NCI-H226 (cell line): Measurements from ENCODE around the gene DTNB.
A peak's percentile ranks its signal among the peaks of the same experiment; 100 is the strongest.
"Not testable (repeated sequence)": the region's sequence is repeated elsewhere in the genome, so short reads cannot be mapped to it uniquely, and the experiment has no call there.

Experiments
- DNase-seq: peaks from one replicate; pipeline ENCODE4 v3.0.0-alpha.2; 2015

Gene DTNB

DNA sequence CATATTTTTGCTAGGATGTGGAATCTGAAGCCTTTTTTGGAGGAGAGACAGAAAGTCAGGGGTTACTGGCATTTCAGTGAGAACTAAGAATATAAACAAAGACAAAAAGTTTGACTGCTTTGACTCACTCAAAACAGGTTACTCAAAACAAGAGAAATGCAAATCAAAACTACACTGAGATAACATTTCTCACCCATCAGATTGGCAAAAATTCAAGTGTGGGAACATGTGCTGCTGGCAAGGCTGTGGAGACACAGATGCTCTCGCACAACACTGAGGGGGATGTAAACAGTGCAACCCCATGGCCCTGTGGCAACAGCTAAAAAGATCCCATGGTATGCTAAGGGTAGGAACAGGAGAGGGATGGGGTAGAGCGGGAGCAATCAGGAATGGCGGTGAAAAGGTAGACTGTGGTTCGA, 86.6 kb downstream of the DTNB start:
- DNase-seq, result no peak

DNA sequence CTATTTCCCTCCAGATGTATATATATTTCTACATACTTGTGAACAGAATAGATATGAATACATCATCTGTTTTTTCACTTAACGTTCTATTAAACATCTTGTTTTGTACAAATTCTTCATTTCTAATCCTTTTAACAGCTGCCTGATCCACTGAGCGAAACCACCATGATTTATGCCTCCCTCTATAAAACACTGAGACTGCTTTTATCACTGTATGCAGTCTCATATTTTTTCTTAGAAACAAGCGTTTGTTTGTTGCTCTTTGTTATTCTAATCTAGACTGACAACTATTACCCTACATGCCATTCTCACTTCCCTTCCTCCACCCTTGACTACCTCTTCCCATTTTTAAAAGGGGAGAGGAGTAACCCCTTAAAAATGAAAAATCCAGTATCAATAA, 88.2 kb downstream of the DTNB start:
- DNase-seq, result no peak

DNA sequence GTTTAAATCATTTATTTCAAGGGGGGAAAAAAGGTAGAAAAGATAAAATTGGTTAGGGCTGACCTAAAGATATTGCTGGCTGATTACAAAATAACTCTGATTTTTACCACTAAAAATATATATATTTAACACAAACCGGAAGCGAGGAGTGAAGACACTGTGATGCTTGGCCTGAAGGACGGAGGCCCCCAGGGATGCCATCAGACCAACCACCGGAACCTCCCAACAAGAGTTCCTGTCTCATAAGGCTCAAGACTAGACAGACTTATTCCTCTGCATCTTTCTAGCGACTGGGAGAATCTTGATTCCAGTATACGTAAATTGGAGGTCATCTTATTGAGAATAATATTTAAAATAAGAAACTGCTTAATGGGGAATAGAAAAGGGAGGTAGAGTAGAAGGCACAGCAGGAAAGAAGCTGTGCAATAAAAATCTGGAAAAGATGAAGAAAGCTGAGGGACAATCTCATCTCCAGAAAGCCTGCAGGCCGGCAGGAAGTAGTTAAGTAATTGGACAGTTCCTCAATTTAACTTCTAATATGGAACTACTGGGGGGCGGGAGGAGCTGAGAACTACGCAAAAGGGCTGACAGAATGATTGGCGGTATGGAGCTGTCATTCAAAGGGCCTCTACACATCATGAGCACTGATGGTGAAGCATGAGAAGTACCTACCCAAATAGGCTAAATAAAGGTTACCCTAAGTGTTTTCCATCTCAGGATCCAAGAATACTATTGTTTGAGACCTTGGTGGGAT, 91.1 kb downstream of the DTNB start:
- DNase-seq, result no peak

DNA sequence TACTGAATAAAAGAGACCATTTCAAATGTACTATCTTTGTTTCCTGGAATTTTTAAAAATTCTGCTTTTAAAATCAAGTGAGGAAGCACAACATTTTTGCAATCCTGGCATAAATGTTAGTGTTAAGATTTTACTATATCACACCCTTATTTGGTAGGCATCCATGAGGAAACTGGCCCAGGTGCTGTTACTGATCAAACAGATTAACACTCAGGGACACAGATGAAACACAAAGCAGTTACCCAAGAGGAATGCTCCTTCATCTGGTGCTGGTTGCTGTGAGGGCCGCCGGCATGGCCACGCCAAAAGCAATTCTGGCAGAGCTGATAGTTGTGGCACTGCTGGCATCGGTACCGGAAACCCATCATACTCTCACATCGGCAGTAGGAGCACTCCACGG, 96.8 kb downstream of the DTNB start:
- no peak for DNase-seq

DNA sequence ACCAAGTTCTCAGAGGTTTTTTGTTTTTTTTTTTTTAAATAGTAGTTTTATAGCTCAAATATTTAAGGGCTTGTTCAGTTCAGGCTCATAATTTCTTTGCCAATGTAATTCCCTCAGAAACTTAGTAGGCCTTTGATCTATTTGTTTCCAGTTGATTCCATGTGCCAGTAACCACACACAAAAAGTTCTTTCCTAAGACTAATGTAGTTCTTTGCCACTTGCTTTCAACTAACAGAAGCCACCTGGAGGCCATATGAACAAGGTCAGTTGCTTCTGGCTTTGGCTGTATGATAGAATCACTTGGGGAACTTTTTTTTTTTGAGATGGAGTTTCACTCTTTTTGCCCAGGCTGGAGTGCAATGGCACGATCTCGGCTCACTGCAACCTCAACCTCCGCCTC, 100.7 kb downstream of the DTNB start:
- no peak for DNase-seq

DNA sequence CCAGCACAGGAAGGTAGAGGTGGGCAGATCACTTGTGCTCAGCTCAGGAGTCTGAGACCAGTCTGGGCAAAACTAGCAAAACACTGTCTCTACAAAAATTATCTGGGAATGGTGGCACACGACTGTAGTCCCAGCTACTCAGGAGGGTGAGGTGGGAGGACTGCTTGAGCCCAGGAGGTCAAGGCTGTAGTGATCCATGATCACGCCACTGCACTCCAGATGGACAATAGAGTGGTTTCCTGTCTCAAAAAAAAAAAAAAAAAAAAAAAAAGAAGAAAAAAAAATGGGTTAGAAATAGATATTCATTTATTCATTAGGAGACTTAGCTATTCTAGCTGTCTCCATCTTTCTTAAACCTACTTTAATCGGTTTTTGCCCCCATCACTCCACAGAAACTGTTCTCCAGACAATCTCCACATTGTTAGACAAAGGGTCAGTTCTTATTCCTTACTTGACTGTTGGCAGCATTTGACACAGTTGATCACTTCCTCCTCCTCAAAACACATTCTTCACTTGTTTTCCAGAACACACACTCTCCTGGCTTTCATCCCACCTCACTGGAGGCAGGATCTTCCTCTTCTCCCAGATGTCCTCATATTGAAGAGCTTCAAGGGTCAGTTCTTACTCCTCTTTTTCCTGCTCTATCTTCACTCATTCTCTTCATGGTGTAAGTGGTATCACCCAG, 103.1 kb downstream of the DTNB start:
- no peak for DNase-seq

DNA sequence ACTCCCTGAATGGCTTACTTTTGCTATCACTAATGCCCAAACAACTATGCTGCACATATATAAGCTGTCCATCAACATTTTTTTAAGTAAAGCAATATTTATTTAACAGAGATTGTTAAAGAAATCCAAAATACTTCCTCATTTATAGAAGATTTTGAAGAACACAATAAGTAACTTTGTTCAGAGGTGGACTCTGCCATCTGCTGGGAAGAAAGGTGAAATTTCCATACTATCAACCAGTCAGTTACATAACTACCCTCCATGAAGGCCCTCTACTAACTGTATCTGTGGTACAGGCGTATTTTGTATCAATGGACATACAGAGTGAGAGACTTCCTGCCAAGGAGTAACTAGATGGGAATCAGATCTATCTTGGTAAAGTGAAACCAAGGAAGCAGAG, 106.0 kb downstream of the DTNB start:
- DNase-seq, result peak; percentile 29

DNA sequence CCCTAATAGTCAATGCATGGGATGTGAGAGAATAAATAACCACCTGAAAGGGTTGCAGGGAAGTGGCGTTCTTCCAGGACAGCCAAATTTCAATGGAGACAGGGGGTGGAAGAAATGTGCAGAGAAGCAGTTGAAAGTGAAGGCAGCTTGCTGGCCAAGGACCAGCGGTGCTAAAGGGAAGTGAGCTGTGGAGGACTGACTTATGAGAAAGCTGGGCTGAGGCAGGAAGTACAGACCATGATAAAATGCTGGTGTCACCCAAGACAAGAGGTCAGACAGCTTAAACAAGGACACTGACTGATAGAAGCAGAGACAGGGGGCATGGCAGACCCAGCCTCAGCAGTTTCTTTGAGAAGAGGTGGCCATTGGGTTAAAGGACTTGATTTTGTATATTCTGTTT, 106.7 kb downstream of the DTNB start:
- DNase-seq, result no peak

DNA sequence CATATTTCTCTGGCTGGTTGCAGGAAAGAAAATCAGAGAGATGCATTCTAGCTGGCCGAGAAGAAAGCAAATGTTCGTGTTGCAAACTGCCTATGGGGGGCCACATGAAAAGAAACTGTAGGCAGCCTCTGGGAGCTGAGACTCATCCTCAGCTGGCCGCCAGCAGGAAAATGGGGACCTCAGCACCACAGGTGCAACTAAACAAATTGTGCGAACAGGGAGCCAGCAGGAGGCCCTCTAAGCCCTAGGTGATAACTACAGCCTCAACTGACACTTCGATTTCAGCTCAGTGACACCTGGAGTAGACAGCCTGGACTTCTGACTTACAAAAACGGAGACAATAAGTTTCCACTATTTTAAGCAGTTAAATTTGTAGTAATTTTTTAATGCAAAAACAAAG, 107.3 kb downstream of the DTNB start:
- no peak for DNase-seq

DNA sequence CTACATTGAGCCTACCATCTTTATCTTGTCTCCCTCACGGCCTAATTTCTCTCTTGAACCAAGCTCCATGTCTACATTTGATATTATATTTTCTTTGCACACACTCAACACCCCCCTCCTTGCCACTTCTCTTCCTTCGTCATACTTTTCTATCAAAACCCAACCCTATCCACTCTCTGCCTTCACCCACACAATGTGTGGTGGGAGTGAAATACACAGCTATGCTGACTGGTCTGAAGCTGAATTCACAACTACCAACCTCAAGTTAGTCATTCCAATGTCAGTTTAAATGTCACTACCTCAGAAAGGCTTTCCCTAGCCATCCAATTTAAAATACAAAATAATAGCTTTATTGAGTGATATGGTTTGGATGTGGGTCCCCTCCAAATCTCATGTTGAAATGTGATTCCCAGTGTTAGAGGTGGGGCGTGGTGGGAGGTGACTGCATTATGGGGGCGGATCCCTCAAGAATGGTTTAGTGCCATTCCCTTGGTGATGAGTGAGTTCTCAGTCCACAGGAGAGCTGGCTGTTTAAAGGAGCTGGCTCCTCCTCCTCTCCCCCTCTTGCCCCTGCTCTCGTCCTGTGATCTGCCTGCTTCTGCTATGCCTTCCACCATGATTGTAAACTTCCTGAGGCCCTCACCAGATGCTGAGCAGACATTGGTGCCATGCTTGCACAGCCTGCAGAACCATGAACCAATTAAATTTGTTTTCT, 112.1 kb downstream of the DTNB start:
- DNase-seq, result no peak

DNA sequence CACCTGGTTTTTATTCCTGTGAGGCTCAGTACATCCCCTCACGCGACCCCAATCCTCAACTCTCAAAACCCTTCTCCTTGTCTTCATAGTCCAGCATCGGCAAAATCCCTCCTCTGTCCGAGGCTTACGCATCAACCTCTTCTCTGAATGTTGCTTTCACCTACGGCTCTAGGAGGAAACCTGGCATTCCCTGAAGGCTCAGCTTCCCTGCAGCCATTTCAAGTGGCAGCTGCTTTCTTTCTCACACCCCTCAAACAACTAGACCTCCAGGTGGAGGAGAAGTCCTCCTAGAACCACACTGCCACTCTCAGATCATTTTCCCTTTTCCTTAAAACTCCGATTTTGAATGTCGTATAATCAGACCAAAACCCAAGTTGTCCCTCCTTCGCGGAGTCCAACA, 114.2 kb downstream of the DTNB start:
- no peak for DNase-seq

DNA sequence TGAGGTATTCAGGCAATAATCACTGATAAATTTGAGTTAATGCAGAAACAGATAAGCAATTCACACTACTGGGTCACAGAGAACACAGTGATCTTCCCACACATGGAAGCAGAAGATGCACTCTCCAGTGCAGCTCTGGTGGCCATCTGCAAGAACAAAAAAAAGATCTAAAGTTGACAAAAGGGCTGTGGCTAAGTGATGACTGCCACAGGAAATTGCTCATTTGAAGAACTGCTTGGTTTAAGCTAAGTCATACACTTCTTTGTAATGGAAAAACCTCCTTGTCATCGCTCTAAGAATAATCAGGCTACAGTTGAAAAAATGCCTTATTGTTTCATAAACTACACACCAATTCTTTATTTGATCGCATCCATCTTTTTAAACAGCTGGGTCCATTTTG, 115.1 kb downstream of the DTNB start:
- DNase-seq, result peak; percentile 28

DNA sequence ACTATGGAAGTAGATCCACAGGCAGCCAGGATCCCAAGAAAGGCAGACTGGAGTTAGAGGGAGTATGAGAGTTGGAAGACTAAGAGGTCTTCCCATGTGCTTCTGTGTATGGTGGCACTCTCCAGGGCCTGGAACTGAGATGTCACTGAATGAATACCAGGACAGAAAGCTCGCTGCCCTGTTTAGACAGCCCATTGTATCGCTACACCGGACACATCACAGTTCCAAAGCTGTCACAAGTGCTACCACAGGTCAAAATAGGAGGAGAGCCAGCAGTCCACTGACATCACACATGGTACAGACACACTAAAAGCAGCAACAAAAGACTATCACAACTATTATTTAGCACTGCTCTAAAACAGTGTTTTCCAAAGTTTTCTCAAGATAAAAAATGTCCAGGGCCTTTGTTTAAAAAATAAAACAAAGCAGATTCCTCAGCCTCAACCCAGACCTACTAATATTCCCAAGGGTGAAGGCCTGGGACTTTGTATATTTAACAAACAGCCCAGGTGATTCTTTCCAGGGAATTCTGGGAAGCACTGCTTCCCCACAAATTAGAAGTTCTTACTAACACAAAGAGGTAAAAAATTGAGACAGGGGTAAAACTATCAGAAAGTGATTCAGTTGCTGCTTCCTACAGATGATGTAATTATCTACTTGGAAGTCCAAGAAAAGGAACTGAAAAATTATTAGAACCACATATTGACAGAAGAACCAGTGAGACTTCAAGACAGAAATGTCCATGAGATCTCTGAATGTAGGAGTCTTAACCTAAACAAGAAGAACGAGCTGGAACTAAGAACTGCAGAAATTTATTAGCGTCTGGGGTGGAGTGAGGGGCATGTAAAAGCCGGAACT, 116.0 kb downstream of the DTNB start:
- no peak for DNase-seq

DNA sequence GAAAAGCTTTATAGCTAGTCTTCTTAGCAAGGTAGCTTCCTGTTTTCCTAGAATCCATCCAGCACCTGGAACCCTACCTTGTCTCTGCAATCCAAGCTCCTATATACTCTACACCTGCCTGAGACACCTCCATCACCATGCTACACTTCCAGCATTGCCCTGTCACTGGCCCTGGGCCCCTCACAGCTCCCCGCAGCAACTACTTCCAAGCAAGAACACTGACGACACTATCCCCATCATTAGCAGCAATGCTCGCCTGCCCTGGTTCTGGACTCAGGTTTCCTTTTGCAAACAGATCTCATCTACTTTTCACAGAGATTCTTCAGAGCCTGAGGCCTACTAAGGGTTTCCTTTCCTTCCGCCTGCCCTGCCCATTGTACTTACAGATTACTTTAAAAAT, 121.1 kb downstream of the DTNB start:
- no peak for DNase-seq

DNA sequence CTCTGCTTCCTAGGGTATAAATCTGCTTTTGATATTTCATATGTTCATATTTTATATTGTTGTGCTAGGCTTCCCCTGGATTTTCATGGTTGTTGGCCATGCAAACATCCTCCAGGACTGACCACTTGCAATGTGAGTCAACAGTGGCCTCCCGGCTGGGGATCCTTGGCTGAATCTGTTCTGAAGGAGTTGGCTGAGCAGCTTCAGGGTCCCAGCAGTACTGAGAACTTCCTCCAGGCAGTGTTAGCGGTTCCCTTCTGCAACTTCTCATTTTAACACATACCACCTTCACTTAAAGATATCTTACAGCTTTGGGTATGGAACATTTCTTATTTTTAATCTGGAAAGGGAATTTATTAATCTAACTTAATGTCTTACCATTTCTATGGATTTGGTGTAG, 122.1 kb downstream of the DTNB start:
- DNase-seq, result no peak

DNA sequence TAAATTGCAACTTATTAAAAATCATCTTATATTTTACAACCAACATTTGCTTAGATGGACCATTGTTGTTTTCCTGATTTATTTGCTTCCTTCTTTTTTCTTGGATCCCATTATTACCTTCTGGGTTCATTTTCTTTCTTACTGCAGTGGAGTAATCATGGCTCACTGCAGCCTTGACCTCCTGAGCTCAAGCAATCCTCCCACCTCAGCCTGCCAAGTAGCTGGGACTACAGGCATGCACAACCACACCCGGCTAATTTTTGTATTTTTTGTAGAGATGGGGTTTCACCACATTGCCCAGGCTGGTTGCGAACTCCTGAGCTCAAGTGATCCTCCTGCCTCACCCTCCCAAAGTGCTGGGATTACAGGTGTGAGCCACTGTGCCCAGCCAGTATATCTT, 123.8 kb downstream of the DTNB start:
- not testable (repeated sequence) for DNase-seq

DNA sequence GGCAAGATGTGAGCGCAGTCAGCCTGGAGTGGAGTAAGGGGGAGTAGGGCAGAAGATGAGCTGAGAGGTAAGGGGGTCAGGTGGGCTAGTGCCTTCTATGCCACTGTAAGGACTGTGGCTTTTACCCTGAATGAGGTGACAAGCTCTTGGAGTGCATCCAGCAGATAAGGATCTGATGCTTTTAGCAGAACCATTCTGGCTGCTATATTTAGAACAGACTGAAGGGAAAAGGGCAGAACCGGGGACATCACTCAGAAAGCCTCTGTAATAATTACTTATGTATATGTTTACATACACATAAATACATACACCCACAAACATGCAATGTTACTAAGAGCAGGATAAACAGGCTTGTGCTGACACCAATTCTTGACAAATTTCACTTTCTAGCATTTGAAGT, 124.8 kb downstream of the DTNB start:
- no peak for DNase-seq

DNA sequence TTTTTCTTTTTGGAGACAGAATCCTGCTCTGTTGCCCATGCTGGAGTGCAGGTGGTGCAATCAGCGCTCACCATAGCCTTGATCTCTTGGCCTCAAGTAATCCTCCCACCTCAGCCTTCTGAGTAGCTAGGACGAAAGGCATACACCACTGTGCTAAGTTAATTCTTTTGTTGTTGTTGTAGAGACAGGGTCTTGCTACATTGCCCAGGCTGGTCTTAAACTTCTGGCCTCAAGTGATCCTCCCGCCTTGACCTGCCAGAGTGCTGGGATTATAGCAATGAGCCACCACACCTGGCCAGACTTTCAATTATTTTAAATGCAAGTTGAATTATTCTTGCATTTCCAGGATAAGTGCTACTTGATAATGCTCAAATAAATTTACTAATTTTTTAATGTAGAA, 126.5 kb downstream of the DTNB start:
- no peak for DNase-seq

DNA sequence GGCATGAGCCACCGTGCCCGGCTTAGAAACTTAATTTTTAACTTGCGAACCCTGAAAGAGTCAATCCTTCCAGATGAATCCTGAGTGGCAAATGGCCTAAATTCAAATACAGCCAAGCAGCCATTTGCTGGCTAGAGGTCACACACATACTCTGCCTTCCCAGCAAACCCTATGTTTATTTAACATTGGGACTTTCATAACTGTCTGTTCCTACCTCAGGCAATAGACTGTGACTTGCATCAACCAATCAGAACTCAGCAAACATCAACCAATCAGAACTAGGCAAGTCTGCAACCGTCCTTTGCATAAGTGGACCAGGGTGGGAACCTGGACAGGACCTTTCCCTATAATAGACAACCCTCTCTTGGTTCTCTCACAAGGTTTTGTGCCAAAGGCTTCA, 127.5 kb downstream of the DTNB start:
- DNase-seq, result no peak

DNA sequence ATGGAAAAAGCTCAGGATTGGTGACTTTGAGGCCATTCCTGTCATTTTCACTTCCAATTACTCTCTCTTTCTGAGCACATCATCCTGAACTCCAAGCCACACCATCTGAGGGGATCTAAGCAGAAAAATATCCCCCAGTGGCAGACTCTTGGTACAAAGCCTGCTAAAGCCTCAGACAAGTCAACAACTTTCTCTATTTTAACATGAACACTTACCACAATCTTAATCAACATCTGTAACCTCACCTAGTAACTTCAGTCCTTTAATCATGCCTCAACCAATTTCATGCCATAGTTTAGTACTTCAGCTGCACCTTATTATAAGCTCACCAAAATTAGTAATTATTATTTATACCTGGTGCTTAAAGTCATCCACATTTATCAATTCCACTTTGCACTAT, 128.9 kb downstream of the DTNB start:
- no peak for DNase-seq

DNA sequence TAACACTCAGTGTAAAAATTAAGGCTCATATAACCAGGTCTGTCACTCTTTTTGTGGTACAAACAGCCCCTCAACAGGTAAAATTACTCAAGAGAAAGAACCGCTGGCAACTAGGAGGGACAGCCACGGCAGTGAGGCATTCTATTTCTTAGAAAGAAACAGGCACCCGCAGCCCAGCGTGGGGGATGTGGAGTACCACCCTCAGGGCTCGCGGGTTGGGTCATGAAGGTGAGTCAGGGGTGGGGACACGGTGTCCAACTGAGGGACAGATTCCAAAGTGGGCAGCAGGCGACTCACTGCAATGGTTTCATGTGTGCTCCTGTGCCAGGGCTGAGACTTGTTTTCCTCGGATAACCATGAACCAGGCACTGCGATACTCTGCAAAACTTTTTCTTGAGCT, 129.4 kb downstream of the DTNB start:
- DNase-seq, result no peak

DNA sequence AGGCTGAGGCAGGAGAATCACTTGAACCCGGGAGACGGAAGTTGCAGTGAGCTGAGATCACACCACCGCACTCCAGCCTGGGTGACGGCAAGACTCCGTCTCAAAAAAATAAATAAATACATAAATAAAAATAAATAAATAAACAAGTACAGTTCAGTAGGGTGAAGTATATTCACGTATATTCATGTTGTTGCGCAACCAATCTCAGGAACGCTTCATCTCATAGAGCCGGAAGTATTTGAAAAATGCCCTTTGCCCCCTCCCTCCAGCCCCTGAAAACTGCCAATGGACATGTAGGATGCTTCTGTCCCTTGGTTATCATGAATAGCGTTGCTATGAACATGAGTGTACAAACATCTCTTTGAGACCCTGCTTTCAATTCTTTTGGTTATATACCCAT, 132.0 kb downstream of the DTNB start:
- DNase-seq, result no peak

DNA sequence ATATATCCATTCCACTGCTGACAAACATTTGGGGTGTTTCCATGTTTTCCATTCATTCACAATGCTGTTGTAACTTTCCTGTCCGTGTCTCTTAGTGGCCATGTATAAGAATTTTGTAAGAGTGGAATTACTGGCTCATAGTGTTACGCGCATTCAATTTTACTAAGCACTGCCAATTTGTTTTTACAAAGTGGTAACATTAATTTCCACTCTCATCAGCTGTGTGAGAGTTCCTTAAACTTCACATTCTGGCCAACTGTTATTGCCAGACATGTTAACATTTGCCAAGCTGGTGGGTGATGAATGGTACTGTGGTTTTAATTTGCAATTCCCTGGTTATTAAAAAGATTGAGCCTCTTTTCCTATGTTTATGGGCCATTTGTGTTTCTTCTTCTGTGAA, 134.2 kb downstream of the DTNB start:
- DNase-seq, result no peak
